Erythroblast (primary cell): ENCODE measurements around the gene COG5.

Source experiments
- DNase-seq, 2 experiments: peaks; one replicate each; lab custom pipeline; 2025; lab: John Stamatoyannopoulos, UW
- GATA1 ChIP-seq: IDR thresholded peaks from 2 replicates; pipeline ENCODE4 v1.6.1; 2011; ENCODE audit warnings: low read depth, mild to moderate bottlenecking, control low read depth, low read length, moderate library complexity
- POLR2A ChIP-seq: IDR thresholded peaks from 2 replicates; pipeline ENCODE4 v1.6.1; 2011; ENCODE audit warnings: mild to moderate bottlenecking, low read length

Gene COG5

GRCh38 chr7:107318523-107319160, 245.1 kb downstream of the COG5 start:
- TF ChIP-seq GATA1 (no peak), POLR2A (peak; percentile 12)
- DNase-seq: peak; percentile 83 to 86

- DNase-seq: peak in 1 of 2 experiments; percentile 35
- no peak for TF ChIP-seq GATA1
- no peak for TF ChIP-seq POLR2A
These were observed 248.0 kb downstream of the COG5 start for GRCh38 chr7:107315716-107316220.

GRCh38 chr7:107313355-107313754, 250.4 kb downstream of the COG5 start:
- DNase-seq: no peak
- TF ChIP-seq GATA1 (no peak), POLR2A (no peak)

GRCh38 chr7:107312418-107312817, 251.3 kb downstream of the COG5 start:
- no peak for TF ChIP-seq GATA1
- no peak for DNase-seq

- TF ChIP-seq POLR2A (no peak), GATA1 (no peak)
- peak; percentile 12 to 49 for DNase-seq
These were observed 254.4 kb downstream of the COG5 start for GRCh38 chr7:107309296-107309695.

- TF ChIP-seq POLR2A: no peak
- TF ChIP-seq GATA1: no peak
- DNase-seq: no peak
These were observed 259.1 kb downstream of the COG5 start for GRCh38 chr7:107304636-107305035.

- TF ChIP-seq GATA1 (no peak), POLR2A (no peak)
- no peak for DNase-seq
These were observed 259.7 kb downstream of the COG5 start for GRCh38 chr7:107304063-107304462.

GRCh38 chr7:107302250-107302847, 261.4 kb downstream of the COG5 start:
- no peak for DNase-seq
- TF ChIP-seq GATA1: no peak
- no peak for TF ChIP-seq POLR2A

GRCh38 chr7:107294182-107294581, 269.5 kb downstream of the COG5 start:
- TF ChIP-seq POLR2A (no peak), GATA1 (no peak)
- no peak for DNase-seq

- no peak for DNase-seq
- no peak for TF ChIP-seq POLR2A
- no peak for TF ChIP-seq GATA1
These were observed 271.1 kb downstream of the COG5 start for GRCh38 chr7:107292591-107292990.

GRCh38 chr7:107291434-107291833, 272.3 kb downstream of the COG5 start:
- no peak for TF ChIP-seq GATA1
- no peak for DNase-seq

- TF ChIP-seq GATA1 (no peak), POLR2A (no peak)
- no peak for DNase-seq
These were observed 276.7 kb downstream of the COG5 start for GRCh38 chr7:107286751-107287621.

GRCh38 chr7:107284911-107285479, 278.7 kb downstream of the COG5 start:
- no peak for DNase-seq
- no peak for TF ChIP-seq GATA1
- no peak for TF ChIP-seq POLR2A
